Measurements from ENCODE around the gene ZNF311.
A peak's percentile ranks its signal among the peaks of the same experiment; 100 is the strongest.

The ZNF311 gene

DNA sequence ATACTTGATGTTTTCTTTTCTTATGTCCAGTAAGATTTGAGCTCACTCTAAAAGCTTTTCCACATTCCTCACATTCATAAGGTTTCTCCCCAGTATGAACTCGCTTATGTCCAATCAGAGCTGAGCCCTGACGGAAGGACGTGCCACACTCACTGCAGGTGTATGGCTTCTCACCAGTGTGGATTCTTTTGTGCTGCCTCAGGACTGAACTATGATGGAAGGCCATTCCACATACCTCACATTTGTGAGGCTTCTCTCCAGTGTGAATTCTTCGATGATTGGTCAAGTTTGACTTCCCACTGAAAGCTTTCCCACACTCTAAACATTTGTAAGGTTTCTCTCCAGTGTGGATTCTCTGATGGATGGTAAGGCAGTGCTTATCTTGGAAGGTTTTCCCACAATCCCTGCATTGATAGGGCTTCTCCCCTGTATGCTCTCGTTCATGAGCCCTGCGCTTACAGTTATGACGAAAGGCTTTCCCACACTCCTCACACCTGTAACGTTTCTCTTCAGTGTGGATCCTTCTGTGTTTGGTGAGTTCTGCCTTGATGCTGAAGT is 9.9 kb downstream of the ZNF311 start:
- no peaks in the 10 kb centered on the region for H3K36me3 ChIP-seq
- TF ChIP-seq, protein P1, sequence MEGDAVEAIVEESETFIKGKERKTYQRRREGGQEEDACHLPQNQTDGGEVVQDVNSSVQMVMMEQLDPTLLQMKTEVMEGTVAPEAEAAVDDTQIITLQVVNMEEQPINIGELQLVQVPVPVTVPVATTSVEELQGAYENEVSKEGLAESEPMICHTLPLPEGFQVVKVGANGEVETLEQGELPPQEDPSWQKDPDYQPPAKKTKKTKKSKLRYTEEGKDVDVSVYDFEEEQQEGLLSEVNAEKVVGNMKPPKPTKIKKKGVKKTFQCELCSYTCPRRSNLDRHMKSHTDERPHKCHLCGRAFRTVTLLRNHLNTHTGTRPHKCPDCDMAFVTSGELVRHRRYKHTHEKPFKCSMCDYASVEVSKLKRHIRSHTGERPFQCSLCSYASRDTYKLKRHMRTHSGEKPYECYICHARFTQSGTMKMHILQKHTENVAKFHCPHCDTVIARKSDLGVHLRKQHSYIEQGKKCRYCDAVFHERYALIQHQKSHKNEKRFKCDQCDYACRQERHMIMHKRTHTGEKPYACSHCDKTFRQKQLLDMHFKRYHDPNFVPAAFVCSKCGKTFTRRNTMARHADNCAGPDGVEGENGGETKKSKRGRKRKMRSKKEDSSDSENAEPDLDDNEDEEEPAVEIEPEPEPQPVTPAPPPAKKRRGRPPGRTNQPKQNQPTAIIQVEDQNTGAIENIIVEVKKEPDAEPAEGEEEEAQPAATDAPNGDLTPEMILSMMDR (IDR thresholded peaks at IDR 0.05; ENCODE audit: low read depth, low read length): no peak
- H3K9me3 ChIP-seq (ENCODE audit: severe bottlenecking): no peaks in the 10 kb centered on the region
- DNase-seq: no peak
- no peak overlapping the region for H3K27ac ChIP-seq
- no peak overlapping the region for H3K4me3 ChIP-seq (ENCODE audit: low read depth, low read length)
- no peaks in the 10 kb centered on the region for H3K27me3 ChIP-seq (ENCODE audit: insufficient read depth, low read depth, severe bottlenecking)

DNA sequence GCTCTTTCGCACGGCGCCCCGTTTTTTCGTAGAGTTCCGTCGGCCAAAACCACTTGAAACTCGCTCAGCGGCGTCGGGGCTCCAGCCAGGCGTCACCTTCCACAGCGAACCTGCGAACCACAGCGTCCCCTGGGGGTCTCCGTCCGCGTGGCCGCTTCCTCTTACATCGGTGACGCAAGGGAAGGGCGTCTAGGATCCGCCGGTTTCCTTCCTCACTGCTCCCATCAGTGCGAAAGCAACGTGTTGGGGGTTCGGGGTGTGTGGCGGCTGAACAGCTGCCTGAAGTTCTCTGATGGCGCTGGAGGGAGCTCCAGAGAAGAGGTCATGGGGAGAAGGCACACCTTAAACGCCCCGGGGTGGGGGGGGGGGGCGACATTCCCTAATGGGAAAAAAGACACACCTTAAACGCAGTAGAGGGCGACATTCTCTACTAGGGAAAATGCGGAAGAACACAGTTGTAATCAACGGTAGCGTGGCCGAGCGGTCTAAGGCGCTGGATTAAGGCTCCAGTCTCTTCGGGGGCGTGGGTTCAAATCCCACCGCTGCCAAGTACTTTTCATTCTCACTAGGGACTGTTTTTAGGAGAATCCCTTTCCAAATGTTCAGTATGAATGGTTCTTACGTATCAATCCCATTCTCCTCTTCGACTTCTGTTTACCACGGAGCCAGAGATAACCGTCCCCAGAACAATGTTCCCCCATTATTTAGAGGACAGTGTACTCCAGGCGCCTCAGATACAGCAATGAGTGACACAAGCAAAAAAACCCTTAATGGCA is 16.4 kb downstream of the ZNF311 start:
- no peak for DNase-seq

DNA sequence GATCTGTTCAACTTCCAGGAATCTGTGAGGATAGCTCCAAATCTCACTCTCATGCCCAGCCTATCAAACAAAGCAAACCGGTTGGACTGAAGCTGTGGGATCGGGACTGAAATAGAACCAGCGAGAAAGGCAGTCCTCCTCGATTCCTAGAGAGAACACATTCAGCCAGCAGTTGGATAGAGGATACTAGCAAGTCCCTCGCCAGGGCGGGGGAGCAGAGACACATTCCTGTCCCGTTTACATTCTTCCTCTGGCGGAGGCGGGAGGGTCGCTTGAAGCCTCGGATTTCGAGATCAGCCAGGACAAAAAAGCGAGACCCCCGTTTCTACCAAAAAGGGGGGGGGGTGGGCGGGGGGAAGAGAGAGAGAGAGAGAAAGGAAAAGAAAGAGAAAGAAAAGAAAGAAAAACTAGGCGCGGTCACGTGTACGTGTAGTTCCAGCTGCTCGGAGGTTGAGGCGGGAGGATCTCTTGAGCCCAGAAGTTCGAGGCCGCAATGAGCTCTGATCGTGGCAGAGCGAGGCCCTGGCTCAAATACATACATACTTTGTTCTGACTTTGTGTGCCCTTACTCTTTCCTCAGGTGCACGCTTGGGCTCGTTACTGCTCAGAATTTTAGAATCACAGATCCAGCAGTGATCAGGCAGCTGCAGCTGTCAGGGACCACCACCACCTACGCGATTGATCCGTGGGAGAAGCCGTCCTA is 19.5 kb downstream of the ZNF311 start:
- TF ChIP-seq, protein P1 (IDR thresholded peaks at IDR 0.05; ENCODE audit: low read depth, low read length): no peak
- Histone ChIP-seq H3K27me3 (ENCODE audit: insufficient read depth, low read depth, severe bottlenecking) (no peaks in the 10 kb centered on the region), H3K9me3 (ENCODE audit: severe bottlenecking) (peaks cover 11% of the 10 kb centered on the region), H3K27ac (peak overlapping the region; percentile 74), H3K4me3 (ENCODE audit: low read depth, low read length) (peak overlapping the region; percentile 95), H3K36me3 (peaks cover 6% of the 10 kb centered on the region)
- peak; percentile 97 for DNase-seq

More for the DNA sequence above, 16.4 kb downstream of the ZNF311 start:
- Histone ChIP-seq H3K9me3 (ENCODE audit: severe bottlenecking) (peaks cover 11% of the 10 kb centered on the region), H3K36me3 (peaks cover 6% of the 10 kb centered on the region), H3K27ac (no peak overlapping the region), H3K4me3 (ENCODE audit: low read depth, low read length) (no peak overlapping the region), H3K27me3 (ENCODE audit: insufficient read depth, low read depth, severe bottlenecking) (no peaks in the 10 kb centered on the region)
- TF ChIP-seq, protein P1 (IDR thresholded peaks at IDR 0.05; ENCODE audit: low read depth, low read length): no peak

DNA sequence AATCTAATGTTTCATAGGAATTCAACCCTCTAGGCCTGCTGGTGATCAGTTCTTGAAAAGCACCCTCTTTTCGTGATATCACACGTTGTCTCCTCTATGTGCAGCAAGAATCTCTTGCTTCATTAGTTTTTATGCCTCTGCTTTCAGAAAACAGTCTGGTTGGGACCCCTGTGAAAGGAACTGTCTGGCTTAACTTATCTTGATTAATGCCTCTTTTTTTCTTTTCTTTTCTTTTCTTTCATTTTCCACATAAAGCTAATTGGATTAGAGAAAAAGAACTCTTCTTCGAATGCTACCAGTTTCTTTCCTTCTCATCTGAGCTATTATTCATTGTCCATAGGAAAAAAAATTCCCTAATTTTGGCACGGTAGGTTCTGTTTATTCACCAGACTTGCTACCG is 21.3 kb downstream of the ZNF311 start:
- Histone ChIP-seq H3K27ac (peak overlapping the region; percentile 74; the same call in 1 of the 2 replicates), H3K27me3 (ENCODE audit: insufficient read depth, low read depth, severe bottlenecking) (no peaks in the 10 kb centered on the region), H3K4me3 (ENCODE audit: low read depth, low read length) (peak overlapping the region; percentile 95), H3K36me3 (peaks cover 1% of the 10 kb centered on the region), H3K9me3 (ENCODE audit: severe bottlenecking) (peaks cover 4% of the 10 kb centered on the region)
- TF ChIP-seq, protein P1 (IDR thresholded peaks at IDR 0.05; ENCODE audit: low read depth, low read length): no peak
- DNase-seq: no peak

DNA sequence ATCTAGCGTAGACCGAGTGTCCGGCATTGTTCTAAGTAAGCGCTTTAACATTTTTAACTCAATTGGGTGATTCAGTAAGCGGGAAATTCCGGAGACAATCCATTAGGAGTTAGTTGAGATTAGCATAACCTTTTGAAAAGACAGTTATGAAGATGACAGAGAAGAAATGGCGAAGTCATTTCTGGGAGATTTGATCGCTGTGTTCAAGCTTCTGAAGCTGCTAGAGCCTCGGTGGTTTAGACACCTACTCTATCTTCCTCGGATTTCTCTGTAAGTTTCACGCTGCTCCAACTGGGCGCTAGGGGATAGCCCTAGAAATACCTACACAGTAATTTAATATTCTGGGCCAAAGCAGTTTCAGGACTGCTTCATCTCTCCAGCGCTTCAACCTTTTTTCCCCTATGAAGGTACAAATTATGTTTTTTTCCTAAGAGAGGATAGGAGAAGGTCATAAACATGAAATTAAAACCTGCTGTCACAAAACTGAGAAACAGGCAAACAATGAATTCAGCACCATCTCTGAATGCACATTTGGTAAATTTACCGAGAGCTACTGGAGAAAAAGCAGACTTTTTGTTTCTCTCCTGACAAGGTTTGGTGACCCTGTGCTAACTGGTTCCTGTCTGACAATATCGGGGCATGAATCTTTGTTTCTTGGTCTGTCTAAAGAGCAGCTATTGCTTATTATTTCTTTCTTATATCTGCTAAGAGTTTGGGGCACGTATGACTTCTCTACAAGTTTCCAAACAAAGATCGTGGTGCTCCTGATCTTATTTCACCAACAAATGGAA is 22.4 kb downstream of the ZNF311 start:
- TF ChIP-seq, protein P1 (IDR thresholded peaks at IDR 0.05; ENCODE audit: low read depth, low read length): no peak
- Histone ChIP-seq H3K36me3 (no peaks in the 10 kb centered on the region), H3K4me3 (ENCODE audit: low read depth, low read length) (peak overlapping the region; percentile 94), H3K27me3 (ENCODE audit: insufficient read depth, low read depth, severe bottlenecking) (no peaks in the 10 kb centered on the region), H3K27ac (no peak overlapping the region), H3K9me3 (ENCODE audit: severe bottlenecking) (no peaks in the 10 kb centered on the region)
- DNase-seq: peak; percentile 48
